NCI-H2081 treated with DMSO at 0.1 percent for 48 hours (cell line): ENCODE results near the gene PIP4K2A.
"Not testable (repeated sequence)": the region's sequence is repeated elsewhere in the genome, so short reads cannot be mapped to it uniquely, and the experiment has no call there.

Experiments
- DNase-seq: peaks from one replicate; lab custom pipeline; 2025; lab: John Stamatoyannopoulos, UW

PIP4K2A gene

GRCh38 chr10:22719406-22720042 is 5.1 kb upstream of the PIP4K2A start:
- no peak for DNase-seq

GRCh38 chr10:22718659-22719058 is 4.3 kb upstream of the PIP4K2A start:
- not testable (repeated sequence) for DNase-seq

GRCh38 chr10:22717728-22718127 is 3.4 kb upstream of the PIP4K2A start:
- DNase-seq = no peak

GRCh38 chr10:22716943-22717342 is 2.6 kb upstream of the PIP4K2A start:
- DNase-seq = no peak

GRCh38 chr10:22715290-22715625 is 880 bp upstream of the PIP4K2A start:
- no peak for DNase-seq

GRCh38 chr10:22713853-22714478 is 412 bp downstream of the PIP4K2A start:
- no peak for DNase-seq

- DNase-seq = no peak
These were observed 1.2 kb downstream of the PIP4K2A start for GRCh38 chr10:22712956-22713852.

GRCh38 chr10:22712211-22712955 is 2.0 kb downstream of the PIP4K2A start:
- DNase-seq = no peak

- no peak for DNase-seq
These were observed 3.0 kb downstream of the PIP4K2A start for GRCh38 chr10:22711373-22711772.

GRCh38 chr10:22710139-22710745 is 4.1 kb downstream of the PIP4K2A start:
- no peak for DNase-seq

- no peak for DNase-seq
These were observed 5.6 kb downstream of the PIP4K2A start for GRCh38 chr10:22708772-22709171.

GRCh38 chr10:22705527-22705926 is 8.9 kb downstream of the PIP4K2A start:
- no peak for DNase-seq

- DNase-seq = no peak
These were observed 9.4 kb downstream of the PIP4K2A start for GRCh38 chr10:22704942-22705341.

GRCh38 chr10:22704471-22704911 is 9.9 kb downstream of the PIP4K2A start:
- no peak for DNase-seq

- DNase-seq = no peak
These were observed 12.0 kb downstream of the PIP4K2A start for GRCh38 chr10:22702348-22702747.

- DNase-seq = no peak
These were observed 13.1 kb downstream of the PIP4K2A start for GRCh38 chr10:22701132-22701826.

- no peak for DNase-seq
These were observed 13.9 kb downstream of the PIP4K2A start for GRCh38 chr10:22700489-22700888.

GRCh38 chr10:22699976-22700375 is 14.4 kb downstream of the PIP4K2A start:
- no peak for DNase-seq

GRCh38 chr10:22698941-22699440 is 15.4 kb downstream of the PIP4K2A start:
- DNase-seq = no peak

- no peak for DNase-seq
These were observed 16.6 kb downstream of the PIP4K2A start for GRCh38 chr10:22697800-22698199.

- DNase-seq = no peak
These were observed 17.3 kb downstream of the PIP4K2A start for GRCh38 chr10:22697101-22697500.
